Measurements from ENCODE around the gene ABCA10.

DNA sequence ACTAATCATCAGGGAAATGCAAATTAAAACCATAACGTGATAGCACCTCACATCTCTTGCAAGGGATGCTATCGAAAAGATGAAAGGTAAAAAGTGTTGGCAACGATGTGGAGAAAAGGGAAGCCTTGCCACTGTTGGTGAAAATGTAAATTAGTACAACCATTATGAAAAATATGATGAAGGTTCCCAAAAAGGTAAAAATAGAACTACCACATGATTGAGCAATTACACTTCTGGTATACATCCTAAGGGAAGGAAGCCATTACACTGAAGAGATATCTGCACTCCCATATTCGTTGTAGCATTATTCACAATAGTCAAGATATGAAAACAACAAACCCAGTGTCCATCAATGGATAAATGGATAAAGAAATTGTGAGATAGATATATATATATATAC, 21.5 kb downstream of the ABCA10 start:
- TF ChIP-seq, protein P1, sequence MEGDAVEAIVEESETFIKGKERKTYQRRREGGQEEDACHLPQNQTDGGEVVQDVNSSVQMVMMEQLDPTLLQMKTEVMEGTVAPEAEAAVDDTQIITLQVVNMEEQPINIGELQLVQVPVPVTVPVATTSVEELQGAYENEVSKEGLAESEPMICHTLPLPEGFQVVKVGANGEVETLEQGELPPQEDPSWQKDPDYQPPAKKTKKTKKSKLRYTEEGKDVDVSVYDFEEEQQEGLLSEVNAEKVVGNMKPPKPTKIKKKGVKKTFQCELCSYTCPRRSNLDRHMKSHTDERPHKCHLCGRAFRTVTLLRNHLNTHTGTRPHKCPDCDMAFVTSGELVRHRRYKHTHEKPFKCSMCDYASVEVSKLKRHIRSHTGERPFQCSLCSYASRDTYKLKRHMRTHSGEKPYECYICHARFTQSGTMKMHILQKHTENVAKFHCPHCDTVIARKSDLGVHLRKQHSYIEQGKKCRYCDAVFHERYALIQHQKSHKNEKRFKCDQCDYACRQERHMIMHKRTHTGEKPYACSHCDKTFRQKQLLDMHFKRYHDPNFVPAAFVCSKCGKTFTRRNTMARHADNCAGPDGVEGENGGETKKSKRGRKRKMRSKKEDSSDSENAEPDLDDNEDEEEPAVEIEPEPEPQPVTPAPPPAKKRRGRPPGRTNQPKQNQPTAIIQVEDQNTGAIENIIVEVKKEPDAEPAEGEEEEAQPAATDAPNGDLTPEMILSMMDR (IDR thresholded peaks at IDR 0.05; ENCODE audit: insufficient read depth, low read length, poor library complexity, severe bottlenecking) = no peak
- TF ChIP-seq EZH2phosphoT487 (conservative IDR thresholded peaks at IDR 0.05; ENCODE audit: low read length) = no peak
